Peyer's patch (tissue), 4 donors: ENCODE measurements around the gene PBOV1.

Experiments
- CTCF ChIP-seq, 6 experiments: fragments of 450-650 bp in 4 of 6; fragments of 200-600 bp in 2 of 6; sonication (generic) in 1 of 6; IDR thresholded peaks; one replicate each; pipeline ENCODE4 v1.5.1; 2017 to 2019; ENCODE audit warnings: antibody characterized with exemption in 6 of 6, mild to moderate bottlenecking in 3 of 6, moderate library complexity in 1 of 6
- POLR2A ChIP-seq, 2 donors: fragments of 450-650 bp; IDR thresholded peaks; one replicate each; pipeline ENCODE4 v1.5.1; 2017; ENCODE audit warnings: antibody characterized with exemption in 2 of 2, mild to moderate bottlenecking in 2 of 2, moderate library complexity in 2 of 2

GRCh38 chr6:138219901-138220300 is 1.6 kb upstream of the PBOV1 start:
- TF ChIP-seq CTCF (IDR thresholded peaks at IDR 0.05) (no peak), POLR2A (IDR thresholded peaks at IDR 0.05) (no peak)
